HepG2 (cell line): ENCODE measurements around the gene HDGF. TPM values are rescaled to one million over a fixed set of nuclear protein-coding genes. Genes with fewer than 3 reads are reported as not detected.

Experiments
- ATF7 ChIP-seq, 2 experiments: fragments of 450-650 bp in 1 of 2; sonication (generic) in 1 of 2; formaldehyde crosslinking in 1 of 2; IDR thresholded peaks; 2 replicates each; pipeline versions ENCODE4 v1.4.0 to v1.6.1; 2016 to 2020; ENCODE audit warnings: antibody characterized with exemption in 1 of 2, mild to moderate bottlenecking in 1 of 2, missing genetic modification reagents in 1 of 2
- ATRX ChIP-seq: sonication (generic); formaldehyde crosslinking; IDR thresholded peaks from 2 replicates; pipeline ENCODE4 v1.4.0; 2020; ENCODE audit warnings: missing genetic modification reagents, borderline replicate concordance
- GLI4 ChIP-seq: sonication (generic); formaldehyde crosslinking; IDR thresholded peaks from 2 replicates; pipeline ENCODE4 v1.5.1; 2020; ENCODE audit warnings: missing genetic modification reagents, mild to moderate bottlenecking, moderate library complexity, borderline replicate concordance
- NFE2L1 ChIP-seq: sonication (generic); formaldehyde crosslinking; IDR thresholded peaks from 2 replicates; pipeline ENCODE4 v1.4.0; 2020; ENCODE audit warnings: missing genetic modification reagents, mild to moderate bottlenecking, borderline replicate concordance
- PHB2 ChIP-seq: fragments of 450-650 bp; IDR thresholded peaks from 2 replicates; pipeline ENCODE4 v1.6.1; 2018; ENCODE audit not compliant: partially characterized antibody
- ZBTB42 ChIP-seq: sonication (generic); formaldehyde crosslinking; IDR thresholded peaks from 2 replicates; pipeline ENCODE4 v1.5.0; 2020; ENCODE audit warnings: mild to moderate bottlenecking, missing genetic modification reagents
- ZNF614 ChIP-seq: IDR thresholded peaks from 2 replicates; pipeline ENCODE4 v1.6.1; 2018; ENCODE audit warnings: missing biosample characterization, missing genetic modification reagents, inconsistent platforms, borderline replicate concordance
- ZSCAN31 ChIP-seq: sonication (generic); formaldehyde crosslinking; IDR thresholded peaks from 2 replicates; pipeline ENCODE4 v1.5.0; 2020; ENCODE audit warnings: low read depth, mild to moderate bottlenecking, missing genetic modification reagents
- polyA plus RNA-seq, 8 experiments: library from polyadenylated mRNA; depleted of rRNA in 3 of 8; stranded (reverse) in 7 of 8; unstranded in 1 of 8; fragments of >200 nt; fragmentation: Illumina TruSeq in 4 of 8; extraction: Trizol in 4 of 8; gene quantifications; 2 replicates each; pipeline versions ENCODE4 v1.2.1 to v1.2.3, GENCODE V29; 2011 to 2016; ENCODE audit warnings: low read depth in 4 of 8, missing spikeins in 1 of 8, mixed read lengths in 1 of 8; ENCODE audit not compliant: insufficient read depth in 1 of 8
- total RNA-seq, 5 experiments: library from RNA; depleted of rRNA; stranded (reverse); fragments of >200 nt; fragmentation: Illumina TruSeq; extraction: Trizol; gene quantifications; 2 replicates each; pipeline ENCODE4 v1.2.3, GENCODE V29; 2016; ENCODE audit warnings: low read depth in 1 of 5
- TF ChIP-seq, protein P1 (sequence below): sonication (generic); formaldehyde crosslinking; IDR thresholded peaks from 2 replicates; pipeline ENCODE4 v1.9.0; 2021; ENCODE audit warnings: mild to moderate bottlenecking, missing genetic modification reagents
- TF ChIP-seq, protein P2 (sequence below): fragments of 450-650 bp; IDR thresholded peaks from 2 replicates; pipeline ENCODE4 v1.6.1; 2017
- TF ChIP-seq, protein P3 (sequence below): sonication (generic); formaldehyde crosslinking; IDR thresholded peaks from 2 replicates; pipeline ENCODE4 v1.4.0; 2020; ENCODE audit warnings: missing genetic modification reagents, borderline replicate concordance
- TF ChIP-seq, protein P4 (sequence below): sonication (generic); formaldehyde crosslinking; IDR thresholded peaks from 2 replicates; pipeline ENCODE4 v1.4.0; 2020; ENCODE audit warnings: missing genetic modification reagents
- TF ChIP-seq, protein P5 (sequence below): sonication (generic); formaldehyde crosslinking; IDR thresholded peaks from 2 replicates; pipeline ENCODE4 v1.4.0; 2020; ENCODE audit warnings: missing genetic modification reagents, mild to moderate bottlenecking, borderline replicate concordance

The HDGF gene
- total and polyA plus RNA-seq, 2 of the 13 experiments (the other 11 are each of a cell fraction or from before 2014, with no cell fraction given) = 156 to 196 TPM

DNA sequence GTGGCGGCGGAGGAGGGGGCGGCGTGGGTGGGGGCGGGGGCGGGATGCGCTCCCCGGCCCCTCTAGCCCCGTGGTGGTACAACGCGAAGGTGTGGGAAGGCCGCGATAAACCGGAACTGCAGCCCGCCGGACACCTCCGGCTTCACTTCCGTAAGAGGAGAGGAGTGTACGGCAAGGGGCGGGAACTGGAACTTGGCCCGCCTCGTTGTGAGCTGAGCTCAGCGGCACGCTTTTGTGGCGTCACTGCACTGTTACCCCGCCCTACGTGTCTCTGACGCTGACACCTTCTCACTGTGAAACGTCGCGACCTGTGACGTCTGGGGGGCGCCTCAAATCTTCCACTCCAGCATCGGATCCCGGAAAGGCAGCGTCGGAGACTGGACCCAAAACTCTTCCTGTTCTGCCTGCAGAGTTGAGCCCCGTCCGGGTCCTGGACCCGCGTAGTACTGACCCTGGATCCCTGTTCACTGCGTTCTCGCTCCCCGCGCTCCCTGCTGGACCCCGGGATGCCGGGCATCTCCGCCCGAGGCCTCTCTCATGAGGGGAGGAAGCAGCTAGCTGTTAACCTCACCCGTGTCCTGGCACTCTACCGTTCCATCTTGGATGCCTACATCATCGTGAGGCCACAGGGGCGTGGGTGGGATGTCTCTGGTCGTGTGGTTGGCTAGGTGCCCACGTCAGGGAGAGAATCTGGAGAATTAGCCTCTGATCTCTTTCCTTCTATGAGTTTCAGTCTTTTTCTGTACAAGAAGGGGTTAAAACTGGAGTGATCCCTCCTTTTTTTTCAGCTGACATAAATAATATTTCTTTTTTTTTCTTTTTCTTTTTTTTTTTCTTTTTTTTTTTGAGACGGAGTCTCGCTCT, 22.6 kb downstream of the HDGF start, which contains the start of gene ISG20L2 (continued):
- TF ChIP-seq, protein P1, sequence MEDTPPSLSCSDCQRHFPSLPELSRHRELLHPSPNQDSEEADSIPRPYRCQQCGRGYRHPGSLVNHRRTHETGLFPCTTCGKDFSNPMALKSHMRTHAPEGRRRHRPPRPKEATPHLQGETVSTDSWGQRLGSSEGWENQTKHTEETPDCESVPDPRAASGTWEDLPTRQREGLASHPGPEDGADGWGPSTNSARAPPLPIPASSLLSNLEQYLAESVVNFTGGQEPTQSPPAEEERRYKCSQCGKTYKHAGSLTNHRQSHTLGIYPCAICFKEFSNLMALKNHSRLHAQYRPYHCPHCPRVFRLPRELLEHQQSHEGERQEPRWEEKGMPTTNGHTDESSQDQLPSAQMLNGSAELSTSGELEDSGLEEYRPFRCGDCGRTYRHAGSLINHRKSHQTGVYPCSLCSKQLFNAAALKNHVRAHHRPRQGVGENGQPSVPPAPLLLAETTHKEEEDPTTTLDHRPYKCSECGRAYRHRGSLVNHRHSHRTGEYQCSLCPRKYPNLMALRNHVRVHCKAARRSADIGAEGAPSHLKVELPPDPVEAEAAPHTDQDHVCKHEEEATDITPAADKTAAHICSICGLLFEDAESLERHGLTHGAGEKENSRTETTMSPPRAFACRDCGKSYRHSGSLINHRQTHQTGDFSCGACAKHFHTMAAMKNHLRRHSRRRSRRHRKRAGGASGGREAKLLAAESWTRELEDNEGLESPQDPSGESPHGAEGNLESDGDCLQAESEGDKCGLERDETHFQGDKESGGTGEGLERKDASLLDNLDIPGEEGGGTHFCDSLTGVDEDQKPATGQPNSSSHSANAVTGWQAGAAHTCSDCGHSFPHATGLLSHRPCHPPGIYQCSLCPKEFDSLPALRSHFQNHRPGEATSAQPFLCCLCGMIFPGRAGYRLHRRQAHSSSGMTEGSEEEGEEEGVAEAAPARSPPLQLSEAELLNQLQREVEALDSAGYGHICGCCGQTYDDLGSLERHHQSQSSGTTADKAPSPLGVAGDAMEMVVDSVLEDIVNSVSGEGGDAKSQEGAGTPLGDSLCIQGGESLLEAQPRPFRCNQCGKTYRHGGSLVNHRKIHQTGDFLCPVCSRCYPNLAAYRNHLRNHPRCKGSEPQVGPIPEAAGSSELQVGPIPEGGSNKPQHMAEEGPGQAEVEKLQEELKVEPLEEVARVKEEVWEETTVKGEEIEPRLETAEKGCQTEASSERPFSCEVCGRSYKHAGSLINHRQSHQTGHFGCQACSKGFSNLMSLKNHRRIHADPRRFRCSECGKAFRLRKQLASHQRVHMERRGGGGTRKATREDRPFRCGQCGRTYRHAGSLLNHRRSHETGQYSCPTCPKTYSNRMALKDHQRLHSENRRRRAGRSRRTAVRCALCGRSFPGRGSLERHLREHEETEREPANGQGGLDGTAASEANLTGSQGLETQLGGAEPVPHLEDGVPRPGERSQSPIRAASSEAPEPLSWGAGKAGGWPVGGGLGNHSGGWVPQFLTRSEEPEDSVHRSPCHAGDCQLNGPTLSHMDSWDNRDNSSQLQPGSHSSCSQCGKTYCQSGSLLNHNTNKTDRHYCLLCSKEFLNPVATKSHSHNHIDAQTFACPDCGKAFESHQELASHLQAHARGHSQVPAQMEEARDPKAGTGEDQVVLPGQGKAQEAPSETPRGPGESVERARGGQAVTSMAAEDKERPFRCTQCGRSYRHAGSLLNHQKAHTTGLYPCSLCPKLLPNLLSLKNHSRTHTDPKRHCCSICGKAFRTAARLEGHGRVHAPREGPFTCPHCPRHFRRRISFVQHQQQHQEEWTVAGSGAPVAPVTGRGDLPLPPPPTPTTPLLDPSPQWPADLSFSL (CRISPR knock-in tag) = no peak
- TF ChIP-seq ZNF614 (CRISPR knock-in tag) (no peak), ATRX (CRISPR knock-in tag) (no peak), ZSCAN31 (CRISPR knock-in tag) (no peak), GLI4 (CRISPR knock-in tag) (no peak), NFE2L1 (CRISPR knock-in tag) (no peak), ZBTB42 (no peak), PHB2 (no peak), ATF7 (IDR thresholded peaks at IDR 0.05) (no peak), ATF7 (CRISPR knock-in tag; IDR thresholded peaks at IDR 0.05) (peak; percentile 18; the same call in 1 of the 2 replicates)
- TF ChIP-seq, protein P2, sequence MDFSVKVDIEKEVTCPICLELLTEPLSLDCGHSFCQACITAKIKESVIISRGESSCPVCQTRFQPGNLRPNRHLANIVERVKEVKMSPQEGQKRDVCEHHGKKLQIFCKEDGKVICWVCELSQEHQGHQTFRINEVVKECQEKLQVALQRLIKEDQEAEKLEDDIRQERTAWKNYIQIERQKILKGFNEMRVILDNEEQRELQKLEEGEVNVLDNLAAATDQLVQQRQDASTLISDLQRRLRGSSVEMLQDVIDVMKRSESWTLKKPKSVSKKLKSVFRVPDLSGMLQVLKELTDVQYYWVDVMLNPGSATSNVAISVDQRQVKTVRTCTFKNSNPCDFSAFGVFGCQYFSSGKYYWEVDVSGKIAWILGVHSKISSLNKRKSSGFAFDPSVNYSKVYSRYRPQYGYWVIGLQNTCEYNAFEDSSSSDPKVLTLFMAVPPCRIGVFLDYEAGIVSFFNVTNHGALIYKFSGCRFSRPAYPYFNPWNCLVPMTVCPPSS = no peak
- TF ChIP-seq, protein P3, sequence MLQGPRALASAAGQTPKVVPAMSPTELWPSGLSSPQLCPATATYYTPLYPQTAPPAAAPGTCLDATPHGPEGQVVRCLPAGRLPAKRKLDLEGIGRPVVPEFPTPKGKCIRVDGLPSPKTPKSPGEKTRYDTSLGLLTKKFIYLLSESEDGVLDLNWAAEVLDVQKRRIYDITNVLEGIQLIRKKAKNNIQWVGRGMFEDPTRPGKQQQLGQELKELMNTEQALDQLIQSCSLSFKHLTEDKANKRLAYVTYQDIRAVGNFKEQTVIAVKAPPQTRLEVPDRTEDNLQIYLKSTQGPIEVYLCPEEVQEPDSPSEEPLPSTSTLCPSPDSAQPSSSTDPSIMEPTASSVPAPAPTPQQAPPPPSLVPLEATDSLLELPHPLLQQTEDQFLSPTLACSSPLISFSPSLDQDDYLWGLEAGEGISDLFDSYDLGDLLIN = 0 out of 2 replicates have a peak, but pooled peaks have one; percentile 67
- TF ChIP-seq, protein P4, sequence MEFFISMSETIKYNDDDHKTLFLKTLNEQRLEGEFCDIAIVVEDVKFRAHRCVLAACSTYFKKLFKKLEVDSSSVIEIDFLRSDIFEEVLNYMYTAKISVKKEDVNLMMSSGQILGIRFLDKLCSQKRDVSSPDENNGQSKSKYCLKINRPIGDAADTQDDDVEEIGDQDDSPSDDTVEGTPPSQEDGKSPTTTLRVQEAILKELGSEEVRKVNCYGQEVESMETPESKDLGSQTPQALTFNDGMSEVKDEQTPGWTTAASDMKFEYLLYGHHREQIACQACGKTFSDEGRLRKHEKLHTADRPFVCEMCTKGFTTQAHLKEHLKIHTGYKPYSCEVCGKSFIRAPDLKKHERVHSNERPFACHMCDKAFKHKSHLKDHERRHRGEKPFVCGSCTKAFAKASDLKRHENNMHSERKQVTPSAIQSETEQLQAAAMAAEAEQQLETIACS (CRISPR knock-in tag) = no peak
- TF ChIP-seq, protein P5, sequence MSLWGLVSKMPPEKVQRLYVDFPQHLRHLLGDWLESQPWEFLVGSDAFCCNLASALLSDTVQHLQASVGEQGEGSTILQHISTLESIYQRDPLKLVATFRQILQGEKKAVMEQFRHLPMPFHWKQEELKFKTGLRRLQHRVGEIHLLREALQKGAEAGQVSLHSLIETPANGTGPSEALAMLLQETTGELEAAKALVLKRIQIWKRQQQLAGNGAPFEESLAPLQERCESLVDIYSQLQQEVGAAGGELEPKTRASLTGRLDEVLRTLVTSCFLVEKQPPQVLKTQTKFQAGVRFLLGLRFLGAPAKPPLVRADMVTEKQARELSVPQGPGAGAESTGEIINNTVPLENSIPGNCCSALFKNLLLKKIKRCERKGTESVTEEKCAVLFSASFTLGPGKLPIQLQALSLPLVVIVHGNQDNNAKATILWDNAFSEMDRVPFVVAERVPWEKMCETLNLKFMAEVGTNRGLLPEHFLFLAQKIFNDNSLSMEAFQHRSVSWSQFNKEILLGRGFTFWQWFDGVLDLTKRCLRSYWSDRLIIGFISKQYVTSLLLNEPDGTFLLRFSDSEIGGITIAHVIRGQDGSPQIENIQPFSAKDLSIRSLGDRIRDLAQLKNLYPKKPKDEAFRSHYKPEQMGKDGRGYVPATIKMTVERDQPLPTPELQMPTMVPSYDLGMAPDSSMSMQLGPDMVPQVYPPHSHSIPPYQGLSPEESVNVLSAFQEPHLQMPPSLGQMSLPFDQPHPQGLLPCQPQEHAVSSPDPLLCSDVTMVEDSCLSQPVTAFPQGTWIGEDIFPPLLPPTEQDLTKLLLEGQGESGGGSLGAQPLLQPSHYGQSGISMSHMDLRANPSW (CRISPR knock-in tag) = no peak
